GM21529 (cell line): ENCODE results near the gene ALOXE3.

Experiments used
- ATAC-seq: cut with Tn5 transposase; IDR thresholded peaks from one replicate; pipeline ENCODE4 v1.9.1; 2021; ENCODE audit not compliant: unreplicated experiment

ALOXE3 gene

DNA sequence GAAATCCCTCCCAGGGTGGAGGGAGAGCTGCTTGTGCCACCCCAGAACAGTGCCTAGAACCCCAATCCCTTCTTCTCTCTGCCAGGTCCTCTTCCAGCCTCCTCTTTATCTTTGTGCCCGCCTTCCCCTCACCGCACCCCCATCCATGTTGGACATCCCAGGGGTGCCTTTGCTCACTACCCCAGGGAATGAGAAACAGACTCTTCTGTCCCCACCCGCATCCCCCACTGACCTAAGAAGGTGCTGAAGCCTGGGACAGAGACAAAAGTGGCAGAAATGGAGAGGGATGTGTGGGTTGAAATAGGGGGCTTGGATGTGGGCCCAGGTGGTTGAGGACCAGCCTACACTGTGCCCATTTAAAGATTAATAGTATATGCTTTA lies 62.5 kb downstream of the ALOXE3 start:
- no peak for ATAC-seq

DNA sequence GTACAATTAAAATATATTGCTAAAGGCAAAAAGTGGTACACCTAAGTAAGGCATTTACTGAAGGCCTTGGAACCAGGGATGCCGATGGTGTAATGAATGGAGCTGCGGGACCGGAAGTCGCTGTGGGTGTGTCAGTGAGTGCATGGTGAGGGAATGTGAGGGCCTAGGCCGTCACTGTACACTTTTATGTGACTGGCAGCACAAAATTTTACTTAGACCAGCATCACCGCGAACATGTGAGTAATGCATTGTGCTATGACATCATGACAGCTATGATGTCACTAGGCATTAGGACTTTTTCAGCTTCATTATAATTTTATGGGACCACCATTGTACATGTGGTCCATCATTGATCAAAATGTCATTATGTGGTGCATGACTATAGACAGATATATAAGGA lies 64.7 kb downstream of the ALOXE3 start:
- ATAC-seq = no peak

DNA sequence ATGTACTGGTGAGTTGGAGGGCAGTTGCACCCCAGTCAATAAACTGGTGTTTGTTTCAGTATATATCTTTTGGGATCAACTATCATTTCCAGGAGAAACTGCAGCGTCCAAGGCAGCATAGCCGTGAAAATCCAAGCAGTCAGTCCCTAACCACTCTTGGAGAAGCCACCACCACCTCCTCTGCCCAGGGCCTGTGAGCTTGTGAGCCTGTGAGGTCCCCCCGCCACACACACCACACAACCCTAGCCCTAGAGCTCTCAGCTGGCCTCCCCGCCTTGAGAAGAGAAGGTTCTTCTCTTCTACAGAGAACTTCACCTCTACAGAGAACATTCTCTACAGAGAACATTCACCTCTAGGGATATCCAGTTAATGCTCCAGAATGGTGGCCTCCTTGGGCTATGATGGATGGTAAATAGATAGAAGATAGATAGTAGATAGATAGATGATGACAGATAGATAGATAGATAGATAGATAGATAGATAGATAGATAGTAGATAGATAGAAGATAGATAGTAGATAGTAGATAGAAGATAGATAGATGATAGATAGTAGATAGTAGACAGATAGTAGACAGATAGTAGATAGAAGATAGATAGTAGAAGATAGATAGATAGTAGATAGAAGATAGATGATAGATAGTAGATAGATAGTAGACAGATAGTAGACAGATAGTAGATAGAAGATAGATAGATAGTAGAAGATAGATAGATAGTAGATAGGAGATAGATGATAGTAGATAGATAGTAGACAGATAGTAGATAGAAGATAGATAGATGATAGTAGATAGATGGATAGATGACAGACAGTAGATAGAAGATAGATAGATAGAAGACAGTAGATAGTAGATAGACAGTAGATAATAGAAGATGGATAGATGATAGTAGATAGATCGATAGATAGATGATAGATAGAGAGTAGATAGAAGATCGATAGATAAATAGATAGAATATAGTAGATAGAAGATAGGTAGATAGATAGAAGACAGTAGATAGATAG lies 65.8 kb downstream of the ALOXE3 start:
- no peak for ATAC-seq

DNA sequence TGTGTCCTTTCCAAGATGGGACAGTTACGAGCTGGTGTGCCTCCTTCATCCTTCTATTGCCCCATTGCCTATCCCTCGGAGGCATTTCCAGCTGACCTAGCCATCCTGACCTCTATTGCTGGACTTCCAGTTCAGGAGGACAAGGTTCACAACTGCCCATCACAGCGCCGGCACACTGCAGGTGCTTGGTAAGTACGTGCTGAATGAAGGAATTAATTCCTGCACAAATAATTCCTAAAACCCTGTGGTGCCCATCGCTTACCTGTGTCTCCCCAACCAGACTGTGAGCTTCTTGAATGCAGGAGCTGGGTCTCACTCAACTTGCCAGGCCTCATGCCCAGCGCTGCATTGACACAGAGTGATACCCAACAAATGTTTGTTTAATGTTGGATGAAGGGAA lies 66.5 kb downstream of the ALOXE3 start:
- no peak for ATAC-seq

DNA sequence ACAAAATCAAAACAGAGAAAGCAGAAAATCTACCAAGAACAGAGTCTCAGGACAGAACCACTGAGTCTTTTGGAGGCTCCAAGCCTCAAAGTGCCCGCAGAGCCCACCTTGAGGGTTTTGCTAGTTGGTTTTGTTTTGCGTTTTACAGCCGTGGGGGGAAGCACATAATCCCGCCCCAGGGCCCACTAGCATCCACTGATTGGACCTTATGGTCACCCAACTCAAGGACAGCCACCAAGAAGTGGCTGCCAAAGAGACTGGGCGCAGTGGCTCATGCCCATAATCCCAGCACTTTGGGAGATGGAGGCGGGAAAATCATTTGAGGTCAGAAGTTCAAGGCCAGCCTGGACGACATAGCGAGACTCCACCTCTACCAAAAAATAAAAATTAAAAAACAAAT lies 69.6 kb downstream of the ALOXE3 start:
- no peak for ATAC-seq

DNA sequence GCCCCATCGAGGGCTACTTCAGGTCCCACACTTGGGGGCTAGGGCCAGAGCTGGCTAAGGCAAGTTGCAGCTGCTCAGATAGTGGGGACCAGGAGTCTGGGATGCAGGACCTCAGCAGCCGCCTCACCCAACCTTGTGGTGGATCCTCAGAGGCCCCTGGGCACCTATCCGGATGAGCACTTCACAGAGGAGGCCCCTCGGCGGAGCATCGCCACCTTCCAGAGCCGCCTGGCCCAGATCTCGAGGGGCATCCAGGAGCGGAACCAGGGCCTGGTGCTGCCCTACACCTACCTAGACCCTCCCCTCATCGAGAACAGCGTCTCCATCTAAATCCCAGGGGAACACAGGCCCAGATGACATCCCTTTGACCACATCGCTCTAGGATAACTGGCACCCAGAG lies 70.1 kb downstream of the ALOXE3 start:
- no peak for ATAC-seq

DNA sequence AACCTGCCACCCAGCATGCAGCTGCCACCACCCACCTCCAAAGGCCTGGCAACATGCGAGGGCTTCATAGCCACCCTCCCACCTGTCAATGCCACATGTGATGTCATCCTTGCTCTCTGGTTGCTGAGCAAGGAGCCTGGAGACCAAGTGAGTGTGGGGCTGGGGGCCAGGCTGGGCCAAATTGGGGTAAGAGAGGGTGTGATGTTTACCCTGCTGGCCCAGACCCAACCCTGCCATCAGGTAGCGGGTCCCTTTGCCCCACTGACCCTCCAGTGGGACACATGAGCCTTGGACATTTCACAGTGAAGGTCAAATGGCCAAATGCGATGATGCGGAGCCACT lies 70.6 kb downstream of the ALOXE3 start:
- ATAC-seq = no peak

DNA sequence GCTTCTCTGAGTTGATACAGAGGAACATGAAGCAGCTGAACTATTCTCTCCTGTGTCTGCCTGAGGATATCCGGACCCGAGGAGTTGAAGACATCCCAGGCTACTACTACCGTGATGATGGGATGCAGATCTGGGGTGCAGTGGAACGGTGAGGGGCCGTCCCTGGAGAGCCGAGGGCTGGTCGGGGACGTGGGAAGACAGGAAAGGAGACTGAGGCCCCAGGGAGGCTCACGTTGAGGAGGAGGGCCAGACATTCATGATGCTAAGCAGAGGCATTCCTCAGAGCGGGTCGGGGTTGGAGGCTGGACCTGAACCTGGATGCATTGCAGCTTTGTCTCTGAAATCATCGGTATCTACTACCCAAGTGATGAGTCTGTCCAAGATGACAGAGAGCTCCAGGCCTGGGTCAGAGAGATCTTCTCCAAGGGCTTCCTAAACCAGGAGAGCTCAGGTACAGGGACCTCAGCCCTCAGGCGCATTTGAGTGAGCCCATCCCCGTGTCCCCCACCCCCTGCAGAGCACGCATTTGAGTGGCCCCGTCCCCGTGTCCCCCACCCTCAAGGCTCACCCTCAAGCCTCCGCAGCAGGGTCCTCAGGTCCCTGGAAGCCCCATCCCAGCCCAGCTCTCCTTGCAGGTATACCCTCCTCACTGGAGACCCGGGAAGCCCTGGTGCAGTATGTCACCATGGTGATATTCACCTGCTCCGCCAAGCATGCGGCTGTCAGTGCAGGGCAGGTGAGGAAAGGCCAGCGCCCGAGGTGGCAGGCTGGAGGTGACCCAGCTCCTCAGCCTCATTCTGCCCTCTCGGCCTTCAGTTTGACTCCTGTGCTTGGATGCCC lies 71.2 kb downstream of the ALOXE3 start:
- ATAC-seq = no peak

DNA sequence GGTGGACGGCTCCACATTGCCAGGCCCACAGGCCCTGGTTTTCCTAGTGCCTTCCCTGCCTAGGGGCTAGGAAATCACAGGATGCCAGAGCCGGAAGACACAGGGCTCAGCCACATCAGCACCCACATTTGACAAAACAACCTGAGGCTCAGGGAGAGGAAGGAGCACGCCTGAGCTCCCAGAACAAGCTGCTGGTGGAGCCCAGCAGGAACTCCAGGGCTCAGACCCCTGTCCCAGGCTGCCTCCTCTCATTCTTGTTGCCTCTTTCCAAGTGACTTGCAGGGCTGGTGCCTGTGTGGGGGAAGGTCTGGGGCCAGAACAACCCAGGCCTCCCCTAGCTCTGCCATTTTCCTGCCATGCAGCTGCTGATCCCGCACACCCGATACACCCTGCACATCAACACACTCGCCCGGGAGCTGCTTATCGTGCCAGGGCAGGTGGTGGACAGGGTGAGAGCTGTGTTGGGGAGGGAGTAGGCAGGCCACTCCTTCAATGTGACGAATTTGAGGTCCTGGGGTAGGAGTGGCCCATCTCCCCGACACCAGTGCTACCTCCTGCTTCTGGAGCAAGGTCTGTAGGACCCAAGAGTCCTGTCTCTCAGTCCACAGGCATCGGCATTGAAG lies 71.9 kb downstream of the ALOXE3 start:
- ATAC-seq = no peak
